ENCODE data around the gene EIF2B5.
"Not testable (repeated sequence)": the region's sequence is repeated elsewhere in the genome, so short reads cannot be mapped to it uniquely, and the experiment has no call there.

EIF2B5 gene

DNA sequence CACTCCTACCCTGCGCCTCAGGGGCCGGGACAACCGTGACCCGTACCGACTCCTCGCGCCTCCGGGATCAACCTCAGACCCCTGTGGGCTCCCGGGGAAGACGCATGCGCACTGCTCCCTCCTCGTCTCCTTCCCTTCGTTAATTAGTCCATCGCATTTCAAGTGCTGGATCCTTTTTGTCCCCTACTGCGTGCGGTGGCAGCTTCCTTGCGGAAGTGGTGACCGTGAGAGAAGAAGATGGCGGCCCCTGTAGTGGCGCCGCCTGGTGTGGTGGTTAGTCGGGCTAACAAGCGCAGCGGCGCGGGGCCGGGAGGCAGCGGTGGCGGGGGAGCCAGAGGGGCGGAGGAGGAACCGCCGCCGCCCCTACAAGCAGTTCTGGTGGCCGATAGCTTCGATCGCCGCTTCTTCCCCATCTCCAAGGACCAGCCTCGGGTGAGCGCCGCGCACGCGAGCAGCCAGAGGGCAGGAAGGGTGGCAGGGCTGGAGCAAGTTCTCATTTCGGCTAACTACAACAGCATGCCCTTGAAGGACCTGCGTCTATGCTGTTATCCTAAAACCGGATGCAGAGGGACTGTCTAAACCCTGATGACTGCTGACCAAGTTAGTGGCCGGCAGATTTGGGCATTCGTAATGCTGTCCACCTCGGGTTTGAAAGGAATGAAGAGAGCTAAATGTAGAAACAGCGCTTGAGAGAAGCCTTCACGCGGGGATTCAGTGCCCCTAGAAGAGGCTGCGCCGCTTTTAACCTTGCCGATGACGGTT, at the start of gene EIF2B5:
TSS of gene EIF2B5 (plus strand) at position 210 of the 762 bp plus-strand sequence. CDS start at position 238, 28 bp downstream.
- DNase-seq = peak; percentile 96

DNA sequence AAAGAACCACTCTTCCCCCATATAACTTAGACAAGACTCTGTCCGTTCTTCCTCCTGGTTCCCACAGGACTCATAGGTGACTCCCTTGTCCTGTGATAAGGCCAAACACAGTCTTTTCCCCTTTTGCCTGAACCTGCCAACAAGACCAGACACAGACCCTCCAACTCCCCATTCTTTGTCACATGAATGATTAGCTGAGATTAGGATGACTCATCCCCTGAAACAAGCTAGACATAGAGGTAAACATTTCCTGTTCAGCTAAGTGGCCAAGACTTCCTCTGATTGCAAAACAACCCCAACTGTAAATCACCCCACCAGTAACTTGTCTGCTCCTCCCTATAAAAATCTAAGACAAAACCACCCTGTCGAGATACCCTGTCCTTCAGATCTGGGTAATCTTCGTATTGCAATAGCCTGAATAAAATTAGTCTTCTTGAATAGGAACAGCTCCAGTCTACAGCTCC, 49.7 kb upstream of the EIF2B5 start:
- peak; percentile 79 to 86 for DNase-seq

DNA sequence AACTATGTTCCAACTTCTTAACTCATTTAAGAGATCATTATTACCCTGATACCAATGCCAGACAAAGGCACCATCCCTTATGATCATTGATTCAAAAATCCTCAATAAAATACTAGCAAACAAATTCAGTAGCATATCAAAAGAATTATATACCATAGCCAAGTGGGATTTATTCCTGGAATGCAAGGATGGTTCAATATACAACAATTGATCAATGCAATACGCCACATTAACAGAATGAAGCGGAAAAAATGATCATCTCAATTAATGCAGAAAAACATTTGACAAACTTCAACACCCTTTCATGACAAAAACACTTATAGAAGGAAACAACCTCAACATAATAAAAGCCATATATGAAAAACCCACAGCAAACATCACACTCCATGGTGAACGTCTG, 43.0 kb upstream of the EIF2B5 start:
- DNase-seq = no peak

DNA sequence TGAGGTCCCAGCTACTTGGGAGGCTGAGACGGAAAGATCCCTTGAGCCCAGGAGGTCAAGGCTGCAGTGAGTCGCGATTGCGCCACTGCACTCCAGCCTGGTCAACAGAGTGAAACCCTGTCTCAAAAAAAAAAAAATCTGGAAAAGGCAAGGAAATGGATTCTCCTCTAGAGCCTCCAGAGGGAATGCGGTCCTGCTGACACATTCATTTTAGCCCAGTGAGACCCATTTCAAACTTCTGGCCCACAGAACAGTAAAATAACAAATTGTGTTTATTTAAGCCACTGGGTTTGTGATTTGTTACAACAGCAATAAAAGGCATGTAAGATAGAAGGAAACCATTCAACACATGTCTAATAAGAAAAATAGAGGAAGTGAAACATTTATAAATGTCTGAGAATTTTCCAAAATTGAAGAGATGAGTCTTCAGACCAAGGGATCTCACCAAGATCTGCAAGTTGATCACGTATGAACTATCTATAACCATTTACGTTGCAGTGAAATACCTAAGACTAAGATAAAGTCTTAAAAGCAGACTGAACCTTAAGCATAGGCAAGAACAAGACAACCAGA, 38.3 kb upstream of the EIF2B5 start, which contains the start of gene HTR3E:
TSS of gene HTR3E (plus strand) at position 254 of the 573 bp plus-strand sequence. CDS start 466 bp downstream, outside the sequence.
- DNase-seq = no peak

DNA sequence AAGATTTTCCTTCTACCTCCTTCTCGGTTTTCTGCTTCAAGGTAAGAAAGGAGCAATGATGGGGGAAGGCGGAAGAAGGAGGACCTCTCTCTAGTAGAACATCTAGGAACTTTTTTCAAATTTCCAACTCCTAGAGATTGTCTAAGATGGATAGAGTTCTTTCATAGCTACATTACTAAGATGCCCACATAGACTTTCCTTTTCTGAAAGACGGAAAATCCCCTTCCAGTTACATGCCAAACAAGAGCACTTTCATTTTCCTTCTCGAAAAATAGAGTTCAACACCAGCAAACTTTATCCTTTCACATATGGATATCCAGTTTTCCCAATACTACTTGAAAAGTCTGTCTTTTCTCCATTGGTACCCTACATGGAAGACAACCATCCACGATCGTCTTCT, 37.6 kb upstream of the EIF2B5 start:
- DNase-seq = no peak

DNA sequence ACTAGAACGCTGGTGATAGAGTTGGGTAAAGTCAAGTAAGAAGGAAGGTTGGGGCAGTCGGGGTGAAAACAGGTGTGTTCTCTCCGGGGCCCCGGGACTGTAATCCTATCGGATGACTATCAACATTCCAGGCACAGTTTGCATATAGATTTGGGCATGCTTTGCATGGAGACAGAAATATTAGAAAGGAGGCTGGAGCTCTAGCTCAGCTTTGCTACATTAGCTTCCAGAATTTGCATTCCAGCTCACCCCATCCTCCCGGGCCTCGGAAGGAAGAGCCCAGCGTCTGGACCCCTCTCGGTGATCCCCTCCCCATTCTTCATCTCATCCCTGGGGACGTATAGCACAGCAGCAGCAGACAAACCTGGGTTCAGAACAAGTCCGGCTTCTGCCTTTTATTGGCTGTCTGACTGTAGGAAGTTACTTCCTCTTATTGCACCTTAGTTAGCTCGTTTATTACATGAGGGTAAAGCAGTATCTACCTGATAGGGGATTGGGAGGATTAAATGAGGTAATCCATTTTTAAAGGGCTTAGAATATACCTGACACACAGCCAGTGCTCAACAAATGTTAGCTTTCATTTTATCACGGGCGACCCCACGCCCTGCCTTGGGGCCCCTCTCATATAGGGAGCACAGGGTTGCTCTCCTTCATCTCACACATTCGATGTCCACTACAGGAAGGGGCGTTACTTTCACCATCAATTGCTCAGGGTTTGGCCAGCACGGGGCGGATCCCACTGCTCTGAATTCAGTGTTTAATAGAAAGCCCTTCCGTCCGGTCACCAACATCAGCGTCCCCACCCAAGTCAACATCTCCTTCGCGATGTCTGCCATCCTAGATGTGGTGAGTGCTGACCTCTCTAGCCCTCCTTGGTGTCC, 35.1 kb upstream of the EIF2B5 start:
- no peak for DNase-seq

DNA sequence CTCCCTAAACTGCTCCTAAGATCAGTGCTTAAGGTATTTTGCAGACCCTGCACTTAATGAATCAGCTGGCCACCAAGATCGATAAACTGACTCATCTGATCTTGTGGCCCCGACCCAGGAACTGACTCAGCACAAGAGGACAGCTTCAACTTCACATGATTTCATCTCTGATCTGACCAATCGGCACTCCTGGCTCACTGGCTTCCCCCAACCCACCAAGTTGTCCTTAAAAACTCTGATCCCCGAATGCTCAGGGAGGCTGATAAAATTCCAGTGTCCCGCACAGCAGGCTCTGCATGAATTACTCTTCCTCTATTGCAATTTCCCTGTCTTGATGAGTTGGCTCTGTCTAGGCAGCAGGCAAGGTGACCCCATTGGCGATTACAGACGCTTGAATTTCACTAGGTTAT, 24.8 kb upstream of the EIF2B5 start:
- DNase-seq = no peak

DNA sequence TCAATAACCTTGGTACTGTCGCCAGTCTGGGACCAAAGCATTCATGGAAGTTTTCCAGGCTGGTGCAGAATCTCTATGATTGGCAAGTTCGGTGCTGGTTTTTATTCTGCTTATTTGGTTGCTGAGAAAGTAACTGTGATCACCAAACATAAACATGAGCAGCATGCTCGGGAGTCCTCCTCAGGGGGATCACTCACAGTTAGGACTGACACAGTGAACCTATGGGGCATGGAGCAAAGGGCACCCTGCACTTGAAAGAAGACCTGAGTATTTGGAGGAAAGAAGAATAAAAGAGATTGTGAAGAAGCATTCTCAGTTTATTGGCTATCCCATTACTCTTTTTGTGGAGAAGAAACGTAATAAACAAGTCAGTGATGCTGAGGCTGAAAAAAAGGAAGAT, 19.1 kb upstream of the EIF2B5 start:
- no peak for DNase-seq

DNA sequence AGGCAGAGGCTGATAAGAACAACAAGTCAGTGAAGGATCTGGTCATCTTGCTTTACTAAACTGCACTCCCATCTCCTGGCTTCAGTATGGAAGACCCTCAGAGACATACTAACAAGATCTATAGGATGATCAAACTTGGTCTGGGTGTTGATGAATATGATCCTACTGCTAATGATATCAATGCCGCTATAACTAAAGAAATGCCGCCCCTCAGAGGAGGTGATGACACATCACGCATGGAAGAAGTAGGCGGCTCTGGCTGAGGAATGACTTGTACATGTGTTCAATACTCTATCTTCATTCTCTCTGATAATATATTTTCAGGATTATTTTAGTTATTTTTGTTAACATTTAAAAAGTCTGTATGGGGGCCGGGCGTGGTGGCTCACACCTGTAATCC, 17.5 kb upstream of the EIF2B5 start:
- DNase-seq = no peak

DNA sequence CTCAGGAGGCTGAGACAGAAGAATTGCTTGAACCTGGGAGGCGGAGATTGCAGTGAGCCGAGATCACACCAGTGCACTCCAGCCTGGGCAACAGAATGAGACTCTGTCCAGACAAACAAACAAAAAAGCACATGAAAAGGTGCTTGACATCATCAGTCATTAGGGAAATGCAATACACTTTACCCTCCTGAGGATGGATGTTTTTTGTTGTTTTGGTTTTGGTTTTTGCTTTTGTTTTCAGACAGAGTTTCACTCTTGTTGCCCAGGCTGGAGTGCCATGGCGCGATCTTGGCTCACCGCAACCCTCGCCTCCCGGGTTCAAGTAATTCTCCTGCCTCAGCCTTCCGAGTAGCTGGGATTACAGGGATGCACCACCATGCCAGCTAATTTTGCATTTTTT, 14.1 kb upstream of the EIF2B5 start:
- DNase-seq = not testable (repeated sequence)

DNA sequence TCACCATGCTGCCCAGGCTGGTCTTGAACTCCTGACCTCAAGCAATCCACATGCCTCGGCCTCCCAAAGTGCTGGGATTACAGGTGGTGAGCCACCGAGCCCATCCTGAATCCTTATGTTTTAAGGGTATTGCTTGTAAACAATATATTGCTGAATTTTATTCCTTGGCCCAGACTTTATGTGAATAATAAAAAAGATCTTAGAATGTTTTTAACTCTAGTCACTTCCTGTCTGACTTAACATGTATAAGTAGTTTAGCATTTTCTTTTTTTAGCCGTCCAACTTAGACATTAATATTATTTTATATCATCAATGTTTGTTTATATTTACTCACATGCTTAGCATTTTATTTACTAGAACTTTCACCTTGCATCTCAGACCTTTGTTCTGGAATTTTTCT, 9.2 kb upstream of the EIF2B5 start:
- DNase-seq = no peak

DNA sequence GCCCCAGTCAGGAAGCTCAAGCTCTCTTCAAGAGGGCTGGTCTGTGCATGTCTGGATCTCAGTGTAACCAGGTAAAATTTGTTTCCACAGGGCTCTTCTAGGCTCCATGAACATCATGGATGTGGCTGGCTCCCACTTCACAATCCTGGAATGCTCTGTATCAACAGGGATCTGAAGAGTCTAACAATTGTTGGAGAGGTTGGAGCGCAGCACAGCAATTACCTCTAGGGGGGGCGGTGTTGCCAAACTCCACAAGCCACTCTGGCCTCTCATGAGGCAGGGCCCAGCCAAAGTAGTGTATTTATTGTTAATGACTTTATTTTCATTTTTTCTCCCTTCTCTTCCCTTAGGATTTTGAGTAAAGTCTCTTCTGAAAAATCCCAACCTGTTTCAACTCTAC, 6.1 kb upstream of the EIF2B5 start:
- DNase-seq = peak; percentile 55 to 56

DNA sequence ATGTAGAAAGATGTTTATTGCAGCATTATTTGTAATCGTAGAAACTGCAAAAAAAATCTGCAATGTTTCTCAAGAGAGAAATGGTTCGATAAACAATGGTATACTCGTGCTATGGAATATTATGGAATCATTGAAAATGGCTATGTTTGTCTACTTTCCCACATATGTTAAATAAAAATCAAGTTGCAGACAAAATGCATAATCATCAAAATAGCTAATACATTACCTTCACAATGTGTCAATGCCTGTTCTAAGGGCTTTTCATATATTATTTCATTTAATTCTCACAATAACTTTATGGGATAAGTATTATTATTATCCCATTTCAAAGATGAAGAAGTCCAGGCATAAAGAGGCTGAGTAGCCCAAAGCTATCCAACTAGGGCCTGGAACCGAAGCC, 2.2 kb upstream of the EIF2B5 start:
- no peak for DNase-seq

DNA sequence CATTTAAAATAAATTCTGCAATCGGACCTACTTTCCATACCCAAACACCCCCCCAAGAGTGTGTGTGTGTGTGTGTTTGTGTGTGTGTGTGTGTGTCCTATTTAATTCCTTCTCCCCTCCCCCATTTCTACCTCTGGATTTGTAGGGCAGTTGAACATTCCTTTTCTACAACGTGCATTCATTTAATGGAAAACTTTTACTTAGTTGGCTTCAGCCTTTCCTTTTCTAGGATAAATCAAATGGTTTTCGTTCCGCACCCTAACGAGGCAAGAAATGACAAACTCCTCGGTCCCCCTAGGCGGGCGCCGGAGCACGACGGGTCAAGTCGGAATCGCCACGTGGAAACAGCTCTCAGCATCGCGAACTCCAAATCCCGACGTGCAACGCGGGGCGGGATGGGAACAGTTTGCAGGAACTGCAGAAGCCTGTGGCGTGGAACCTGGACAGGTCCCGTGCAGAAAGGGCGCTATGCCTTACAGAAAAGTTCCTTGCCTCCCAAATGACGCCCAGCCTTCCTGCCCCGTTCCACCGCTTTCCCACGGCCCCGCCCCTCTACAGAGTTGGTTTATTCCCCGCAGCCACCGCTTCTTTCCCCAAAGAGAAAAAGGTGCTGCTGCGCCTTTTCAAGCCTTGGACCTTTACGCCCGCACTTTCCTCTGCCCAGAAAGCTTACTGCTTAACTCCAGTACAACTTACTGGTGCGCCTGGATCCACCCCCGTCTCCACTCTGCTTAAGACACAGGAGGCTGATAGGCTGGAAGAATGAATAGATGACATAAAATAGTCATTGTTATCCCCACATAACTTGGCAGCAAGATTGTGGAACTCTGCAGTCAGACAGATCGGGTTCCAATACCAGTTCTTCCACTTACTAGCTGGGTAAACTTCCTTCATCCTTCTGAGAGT, 1.1 kb upstream of the EIF2B5 start:
- peak; percentile 85 to 87 for DNase-seq

DNA sequence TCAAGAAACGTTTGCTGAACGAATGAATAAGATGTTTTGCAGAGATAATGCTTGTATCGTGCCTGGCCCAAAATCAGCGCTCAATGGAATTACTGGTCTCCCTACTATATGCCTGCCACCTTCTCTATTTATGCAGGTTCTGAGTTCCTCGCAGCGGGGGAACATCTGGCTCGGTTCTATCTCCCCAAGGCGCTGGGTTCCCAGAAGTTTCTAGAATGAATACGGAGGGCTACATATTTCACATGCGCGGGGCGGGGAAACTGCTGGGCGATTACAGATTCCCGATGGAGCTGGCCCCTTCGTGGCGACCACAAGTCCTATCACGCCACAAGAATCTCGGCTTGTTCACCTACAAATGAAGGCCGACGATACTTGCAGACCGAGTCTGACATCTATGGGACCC, 411 bp upstream of the EIF2B5 start:
- DNase-seq = peak; percentile 53 to 56

DNA sequence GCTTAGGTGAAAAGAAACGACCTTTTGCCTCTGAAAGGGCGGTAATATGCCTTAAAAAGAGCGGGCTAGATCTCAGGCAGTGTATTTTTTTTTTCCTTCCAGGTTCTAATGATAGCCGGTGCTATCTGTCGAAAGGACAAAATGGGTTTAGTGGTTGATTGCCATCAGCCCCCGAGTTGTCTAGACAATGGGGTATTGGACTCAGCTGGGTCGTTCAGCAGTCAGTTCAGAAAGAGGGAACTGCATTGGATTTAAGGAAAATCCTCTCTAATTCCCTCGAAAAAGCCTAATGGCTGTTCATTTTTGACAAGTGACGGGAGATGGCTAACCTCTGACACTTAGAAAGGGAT, 728 bp downstream of the EIF2B5 start:
- no peak for DNase-seq

DNA sequence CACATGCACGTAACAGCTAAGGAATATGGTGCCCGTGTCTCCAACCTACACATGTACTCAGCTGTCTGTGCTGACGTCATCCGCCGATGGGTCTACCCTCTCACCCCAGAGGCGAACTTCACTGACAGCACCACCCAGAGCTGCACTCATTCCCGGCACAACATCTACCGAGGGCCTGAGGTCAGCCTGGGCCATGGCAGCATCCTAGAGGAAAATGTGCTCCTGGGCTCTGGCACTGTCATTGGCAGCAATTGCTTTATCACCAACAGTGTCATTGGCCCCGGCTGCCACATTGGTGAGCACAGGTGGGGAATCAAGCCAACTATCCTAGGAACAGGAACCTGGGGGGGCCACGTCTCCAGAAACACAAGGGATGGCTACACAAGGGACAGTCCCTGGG, 5.3 kb downstream of the EIF2B5 start:
- no peak for DNase-seq

DNA sequence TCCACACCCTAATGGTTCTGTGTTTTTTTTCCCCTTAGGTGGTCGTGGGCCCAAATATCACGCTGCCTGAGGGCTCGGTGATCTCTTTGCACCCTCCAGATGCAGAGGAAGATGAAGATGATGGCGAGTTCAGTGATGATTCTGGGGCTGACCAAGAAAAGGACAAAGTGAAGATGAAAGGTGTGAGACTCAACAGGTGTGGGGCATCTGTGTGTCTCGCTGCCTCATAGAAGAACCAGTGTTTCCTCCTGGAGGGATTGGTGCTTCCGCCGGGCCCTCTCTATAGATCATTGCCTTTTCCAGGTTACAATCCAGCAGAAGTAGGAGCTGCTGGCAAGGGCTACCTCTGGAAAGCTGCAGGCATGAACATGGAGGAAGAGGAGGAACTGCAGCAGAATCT, 7.0 kb downstream of the EIF2B5 start:
- no peak for DNase-seq

DNA sequence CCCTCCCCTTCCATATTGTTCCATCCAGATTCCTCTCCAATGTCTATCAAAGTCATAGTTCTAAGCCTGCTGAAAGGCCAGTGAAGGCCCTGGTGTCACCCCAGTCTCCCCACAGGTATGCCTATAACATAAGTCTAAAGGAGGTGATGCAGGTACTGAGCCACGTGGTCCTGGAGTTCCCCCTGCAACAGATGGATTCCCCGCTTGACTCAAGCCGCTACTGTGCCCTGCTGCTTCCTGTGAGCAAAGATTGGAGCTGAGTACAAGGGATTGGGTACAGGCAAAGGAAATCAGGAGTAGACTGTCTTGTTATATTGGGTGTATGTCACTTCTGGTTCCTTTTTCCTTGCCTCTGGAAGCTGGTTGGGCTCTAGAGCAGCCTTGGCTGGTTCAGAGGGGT, 8.2 kb downstream of the EIF2B5 start:
- DNase-seq = no peak

DNA sequence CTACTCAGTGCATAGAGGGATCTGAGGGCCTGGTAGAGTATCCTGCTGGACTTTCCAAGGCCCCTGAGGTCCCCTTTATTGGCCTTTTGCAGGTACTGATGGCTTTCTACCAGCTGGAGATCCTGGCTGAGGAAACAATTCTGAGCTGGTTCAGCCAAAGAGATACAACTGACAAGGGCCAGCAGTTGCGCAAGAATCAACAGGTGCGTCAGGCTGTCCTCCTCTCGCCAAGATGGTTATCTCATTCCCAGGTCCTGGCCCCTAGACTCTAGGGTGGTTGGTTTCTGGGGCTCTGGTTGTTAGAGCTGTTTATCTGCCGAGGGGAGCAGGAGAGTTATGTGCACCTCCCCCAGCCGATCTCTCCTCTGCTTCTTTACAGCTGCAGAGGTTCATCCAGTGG, 9.3 kb downstream of the EIF2B5 start:
- no peak for DNase-seq

DNA sequence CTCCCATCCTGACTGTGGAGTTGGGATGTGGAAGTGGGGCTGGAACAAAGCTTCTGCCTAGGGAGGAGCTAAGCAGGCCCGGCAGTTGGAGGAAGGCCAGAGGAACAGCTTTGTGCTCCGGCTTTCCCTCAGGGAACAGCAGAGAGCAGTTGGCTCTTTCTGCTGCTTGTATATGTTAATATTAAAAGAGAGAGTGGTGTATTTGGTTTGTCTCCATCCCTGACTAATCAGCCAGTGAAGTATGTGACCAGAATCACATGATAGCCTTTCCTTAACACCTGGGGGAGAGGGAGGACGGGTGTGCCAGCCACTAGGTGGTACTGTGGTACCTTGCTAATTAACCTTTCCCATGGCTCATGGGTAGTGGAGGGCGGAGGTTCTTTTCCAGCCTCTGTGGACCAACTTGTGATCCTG, 10.0 kb downstream of the EIF2B5 start:
- DNase-seq = no peak

DNA sequence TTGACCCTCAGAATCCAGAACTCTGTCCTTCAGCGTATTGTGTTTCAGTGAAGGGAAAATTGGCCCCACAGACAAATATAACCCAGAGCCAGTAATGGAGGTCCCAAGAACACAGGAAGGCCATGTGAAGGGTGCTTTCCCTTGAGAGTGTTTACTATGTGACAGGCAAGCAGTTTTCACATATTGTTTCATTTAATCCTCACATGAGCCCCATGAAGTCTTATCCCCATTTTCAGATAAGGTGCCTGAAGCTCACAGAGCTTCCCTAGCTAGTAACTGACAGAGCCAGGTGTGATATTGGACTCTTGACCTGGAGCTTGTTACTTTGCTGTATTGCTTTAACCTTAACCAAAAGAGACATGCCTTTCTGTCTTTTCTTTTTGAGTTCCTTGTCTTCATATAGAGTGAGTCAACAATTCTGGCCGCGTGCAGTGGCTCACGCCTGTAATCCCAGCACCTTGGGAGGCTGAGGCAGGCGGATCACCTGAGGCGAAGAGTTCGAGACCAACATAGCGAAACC, 10.7 kb downstream of the EIF2B5 start:
- DNase-seq = no peak
